ENCODE results near the gene MCM9.
A peak's percentile ranks its signal among the peaks of the same experiment; 100 is the strongest.
"Not testable (repeated sequence)": the region's sequence is repeated elsewhere in the genome, so short reads cannot be mapped to it uniquely, and the experiment has no call there.

MCM9 gene

GRCh38 chr6:118893807-118894424 is 41.0 kb downstream of the MCM9 start, which contains the start of gene ASF1A:
TSS of gene ASF1A (plus strand) at chr6:118894152. CDS start at chr6:118894414, 262 bp downstream.
- peak; percentile 99 for DNase-seq (ENCODE audit: low read depth, low spot score)

DNA sequence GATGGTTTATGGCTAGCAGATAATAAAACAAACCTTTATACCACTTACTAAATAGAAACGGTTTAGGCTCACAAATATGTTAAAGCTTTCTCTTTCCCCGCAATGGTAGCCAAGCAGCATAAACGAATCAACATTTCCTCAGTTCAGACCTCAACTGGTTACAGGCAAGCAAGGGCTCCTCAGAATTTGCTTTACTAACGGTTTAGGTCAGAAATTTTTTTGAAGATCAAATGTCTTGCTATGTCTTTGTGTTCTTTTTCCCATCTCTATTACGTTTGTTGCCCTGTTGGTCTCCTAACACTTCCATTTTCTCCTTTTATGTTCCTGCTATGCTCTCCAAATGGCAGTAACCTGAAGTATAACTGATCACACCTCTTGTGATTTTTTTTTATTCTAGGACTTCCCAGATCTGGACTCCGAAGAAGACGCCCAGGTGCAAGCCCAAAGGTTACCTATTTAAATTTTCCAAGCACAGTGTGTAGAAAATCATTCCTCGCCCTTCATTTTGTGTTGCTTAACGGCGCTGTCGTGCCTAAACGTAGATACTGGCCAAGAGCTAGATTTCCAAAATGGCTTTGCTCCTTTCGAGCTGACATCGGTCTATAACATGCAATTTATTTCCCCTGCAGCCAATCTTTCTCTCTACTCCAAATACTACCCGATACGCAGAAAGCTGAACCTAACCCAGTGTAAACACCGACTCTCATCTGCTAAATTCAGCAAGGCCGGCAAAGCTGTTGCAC is 41.7 kb downstream of the MCM9 start:
- peak; percentile 76 for DNase-seq (ENCODE audit: low read depth, low spot score)

DNA sequence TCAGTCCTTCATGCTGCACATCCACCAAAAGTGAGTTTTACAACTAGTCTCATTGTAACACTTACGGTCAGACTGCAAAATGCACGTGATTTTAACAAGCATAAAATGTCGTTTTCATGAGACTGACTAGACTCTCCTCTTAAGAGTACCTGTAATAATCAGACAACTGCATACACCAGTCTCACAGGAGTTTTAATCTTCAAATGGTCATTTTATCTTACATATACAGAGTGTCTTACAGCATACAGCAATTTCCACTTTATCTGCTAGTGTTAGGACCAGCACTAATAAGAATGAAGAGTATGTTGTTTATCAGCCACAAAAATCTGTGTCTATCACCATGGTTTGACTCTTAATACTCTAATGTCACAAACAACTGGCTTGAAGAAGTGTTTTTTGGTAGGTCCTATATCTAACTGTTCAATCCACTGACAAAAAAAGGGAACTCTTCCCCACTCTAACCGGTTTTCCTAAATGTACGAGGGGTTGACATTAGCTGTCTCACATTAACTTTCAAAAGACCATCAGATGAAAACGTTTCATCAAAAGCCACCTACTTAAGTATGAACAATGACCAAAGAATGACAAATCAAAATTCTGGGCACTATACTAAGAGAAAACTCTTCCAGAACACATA is 42.5 kb downstream of the MCM9 start:
- peak; percentile 34 for DNase-seq (ENCODE audit: low read depth, low spot score)

DNA sequence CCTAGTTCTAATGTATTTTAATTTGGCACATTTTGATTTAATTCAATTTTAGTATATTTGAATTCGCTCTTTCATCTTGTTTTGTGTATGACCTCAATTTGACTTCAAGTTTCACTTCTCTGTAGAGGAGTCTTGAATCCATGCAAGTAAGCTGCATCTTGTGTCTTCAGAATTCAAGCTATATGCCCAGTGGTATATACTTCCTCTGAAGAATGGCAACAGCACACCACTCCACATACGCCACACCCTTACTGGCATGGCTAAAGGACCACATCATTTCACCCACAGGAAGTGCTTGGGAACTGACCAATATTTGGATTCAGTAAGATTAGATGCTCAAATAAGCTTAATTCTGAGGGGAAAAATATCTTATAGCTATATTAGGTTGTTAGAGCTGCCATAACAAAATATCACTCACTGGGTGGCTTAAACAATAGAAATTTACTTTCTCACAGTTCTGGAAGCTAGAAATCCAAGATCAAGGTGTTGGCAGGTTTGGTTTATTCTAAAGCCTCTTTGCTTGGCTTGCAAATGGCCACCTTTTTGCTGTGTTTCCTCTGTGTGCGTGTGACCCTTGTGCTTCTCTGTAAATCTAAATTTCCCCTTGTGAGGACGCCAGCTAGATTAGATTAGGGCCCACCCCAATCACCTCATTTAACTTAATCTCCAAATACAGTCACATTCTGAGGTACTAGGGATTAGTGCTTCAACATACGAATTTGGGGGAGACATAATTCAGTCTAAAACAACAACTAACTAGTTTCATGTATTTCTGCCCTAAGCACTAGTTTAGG is 43.8 kb downstream of the MCM9 start:
- DNase-seq (ENCODE audit: low read depth, low spot score), result no peak

DNA sequence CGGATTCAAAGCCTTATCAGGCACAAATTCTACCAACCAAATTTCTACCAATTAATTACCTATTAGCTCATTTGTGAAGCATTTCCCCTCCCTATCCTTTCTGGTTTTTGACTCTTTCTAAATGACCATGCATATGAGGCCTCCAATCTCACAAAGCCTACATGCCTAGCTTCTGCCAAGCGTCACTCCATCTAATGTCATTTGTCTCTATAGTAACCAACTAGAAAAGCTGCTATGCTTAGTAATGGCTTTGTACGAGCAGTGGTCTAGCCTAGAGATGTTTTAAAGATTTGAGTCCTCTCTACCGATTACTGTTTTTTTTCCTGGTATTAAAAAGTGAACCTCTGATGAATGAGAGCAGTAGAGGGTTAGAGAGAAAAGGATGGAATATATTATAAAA is 45.8 kb downstream of the MCM9 start:
- DNase-seq (ENCODE audit: low read depth, low spot score), result no peak

GRCh38 chr6:118886641-118887040 is 48.3 kb downstream of the MCM9 start:
- DNase-seq (ENCODE audit: low read depth, low spot score), result no peak

GRCh38 chr6:118882314-118882905 is 52.5 kb downstream of the MCM9 start:
- DNase-seq (ENCODE audit: low read depth, low spot score), result no peak

DNA sequence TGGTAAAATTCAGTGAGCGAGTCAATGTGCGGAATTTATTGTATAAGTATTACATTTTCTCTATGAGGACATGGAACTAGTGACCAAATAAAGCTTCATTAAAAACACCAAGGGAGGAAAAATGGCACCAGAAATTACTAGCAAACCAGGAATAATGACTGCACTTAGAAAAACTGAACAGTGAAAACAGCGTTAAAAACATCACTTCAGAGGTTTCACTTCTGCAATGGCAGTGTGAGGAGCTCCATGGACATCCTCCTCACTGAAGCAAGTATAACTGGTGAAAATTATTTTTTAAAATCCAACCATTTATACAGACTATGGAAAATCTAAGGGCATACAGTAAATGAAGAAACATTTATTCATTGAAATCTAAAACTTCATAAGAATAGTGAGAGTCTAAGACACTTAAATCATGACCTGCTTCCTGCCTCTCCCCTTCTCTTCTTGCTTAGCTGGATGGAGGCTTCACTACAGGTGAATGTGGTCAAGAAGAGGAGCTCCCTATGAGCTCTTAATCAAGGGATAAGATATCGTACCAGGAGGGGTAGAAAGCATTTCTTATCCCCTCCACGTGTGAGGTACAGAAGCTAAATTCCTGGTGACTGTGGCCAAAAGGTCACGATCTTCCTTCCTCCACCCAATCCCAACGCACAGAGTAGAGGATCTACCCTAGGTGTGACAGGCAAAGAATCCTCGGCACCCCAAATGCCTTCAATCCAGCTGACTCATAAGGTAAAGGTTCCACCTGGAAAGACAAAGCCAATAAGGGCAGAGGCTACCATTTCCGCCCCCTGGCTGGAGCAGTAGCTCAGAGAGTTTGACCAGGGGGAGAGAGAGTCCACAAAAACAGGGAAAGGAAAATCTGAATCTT is 53.3 kb downstream of the MCM9 start:
- DNase-seq (ENCODE audit: low read depth, low spot score), result no peak

DNA sequence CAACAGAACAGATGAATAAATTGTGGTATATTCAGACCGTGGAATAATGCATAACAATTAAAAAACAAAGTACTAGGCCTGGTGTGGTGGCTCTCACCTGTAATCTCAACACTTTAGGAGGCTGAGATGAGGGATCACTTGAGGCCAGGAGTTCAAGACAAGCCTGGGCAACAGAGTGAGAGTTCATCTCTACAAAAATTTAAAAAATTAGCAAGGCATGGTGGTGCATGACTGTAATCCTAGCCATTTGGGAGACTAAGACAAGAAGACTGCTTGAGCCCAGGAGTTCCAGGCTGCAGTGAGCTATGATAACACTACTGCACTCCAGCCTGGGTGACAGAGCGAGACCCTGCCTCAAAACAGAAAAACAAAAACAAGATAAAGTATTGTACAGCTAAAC is 57.2 kb downstream of the MCM9 start:
- no peak for DNase-seq (ENCODE audit: low read depth, low spot score)

DNA sequence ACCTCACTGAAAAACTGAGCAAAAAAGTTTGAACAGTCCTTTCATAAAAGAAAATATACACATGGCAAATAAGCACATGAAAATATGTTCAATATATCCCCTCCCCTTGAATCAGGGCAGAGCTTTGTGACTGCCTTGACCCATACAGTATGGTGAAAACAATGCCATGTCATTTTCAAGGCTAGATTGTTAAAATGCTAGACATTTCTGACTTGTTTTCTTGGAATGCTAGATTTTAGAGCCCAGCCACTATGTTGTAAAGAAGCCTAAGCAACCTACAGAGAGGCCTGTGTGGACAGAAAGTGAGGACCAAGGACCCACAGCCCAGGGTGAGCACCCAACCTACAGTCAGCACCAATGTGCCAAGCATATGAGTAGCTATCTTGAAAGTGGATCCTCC is 58.1 kb downstream of the MCM9 start:
- peak; percentile 78 for DNase-seq (ENCODE audit: low read depth, low spot score)

DNA sequence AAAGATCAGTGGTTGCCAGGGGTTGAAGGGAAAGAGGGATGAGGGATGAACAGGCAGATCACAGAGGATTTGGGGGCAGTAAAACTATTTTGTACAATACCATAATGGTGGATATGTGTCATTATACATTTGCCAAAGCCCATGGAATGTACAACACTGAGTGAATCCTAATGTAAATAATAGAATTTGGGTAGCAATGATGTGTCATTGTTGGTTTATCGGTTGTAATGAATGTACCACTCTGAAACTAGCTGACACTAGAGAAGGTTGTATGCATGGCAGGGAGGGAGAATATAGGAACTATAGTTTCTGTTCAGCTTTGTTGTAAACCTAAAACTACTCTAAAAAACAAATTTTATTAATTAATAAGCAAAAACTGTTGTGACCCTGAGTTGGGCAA is 58.8 kb downstream of the MCM9 start:
- peak; percentile 14 for DNase-seq (ENCODE audit: low read depth, low spot score)

GRCh38 chr6:118875672-118876071 is 59.3 kb downstream of the MCM9 start:
- DNase-seq (ENCODE audit: low read depth, low spot score), result no peak

- no peak for DNase-seq (ENCODE audit: low read depth, low spot score)
These were observed 61.7 kb downstream of the MCM9 start for GRCh38 chr6:118873239-118873638.

GRCh38 chr6:118872726-118873125 is 62.2 kb downstream of the MCM9 start:
- no peak for DNase-seq (ENCODE audit: low read depth, low spot score)

DNA sequence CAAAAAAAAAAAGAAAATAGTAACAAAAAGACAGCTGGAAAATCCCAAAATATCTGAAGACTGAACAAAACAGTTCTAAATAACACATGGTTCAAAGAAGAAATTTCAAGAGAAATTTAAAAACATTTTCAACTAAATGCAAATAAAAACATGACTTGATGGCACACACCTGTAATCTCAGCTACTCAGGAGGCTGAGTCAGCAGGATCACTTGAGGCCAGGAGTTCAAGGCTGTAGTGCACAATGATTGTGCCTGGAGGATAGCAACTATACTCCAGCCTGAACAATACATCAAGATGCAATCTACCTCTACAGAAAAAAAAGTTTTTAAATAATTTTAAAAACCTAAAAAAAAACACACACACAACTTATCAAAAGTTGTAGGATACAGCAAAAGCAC is 62.6 kb downstream of the MCM9 start:
- no peak for DNase-seq (ENCODE audit: low read depth, low spot score)

GRCh38 chr6:118871331-118871730 is 63.6 kb downstream of the MCM9 start:
- no peak for DNase-seq (ENCODE audit: low read depth, low spot score)

DNA sequence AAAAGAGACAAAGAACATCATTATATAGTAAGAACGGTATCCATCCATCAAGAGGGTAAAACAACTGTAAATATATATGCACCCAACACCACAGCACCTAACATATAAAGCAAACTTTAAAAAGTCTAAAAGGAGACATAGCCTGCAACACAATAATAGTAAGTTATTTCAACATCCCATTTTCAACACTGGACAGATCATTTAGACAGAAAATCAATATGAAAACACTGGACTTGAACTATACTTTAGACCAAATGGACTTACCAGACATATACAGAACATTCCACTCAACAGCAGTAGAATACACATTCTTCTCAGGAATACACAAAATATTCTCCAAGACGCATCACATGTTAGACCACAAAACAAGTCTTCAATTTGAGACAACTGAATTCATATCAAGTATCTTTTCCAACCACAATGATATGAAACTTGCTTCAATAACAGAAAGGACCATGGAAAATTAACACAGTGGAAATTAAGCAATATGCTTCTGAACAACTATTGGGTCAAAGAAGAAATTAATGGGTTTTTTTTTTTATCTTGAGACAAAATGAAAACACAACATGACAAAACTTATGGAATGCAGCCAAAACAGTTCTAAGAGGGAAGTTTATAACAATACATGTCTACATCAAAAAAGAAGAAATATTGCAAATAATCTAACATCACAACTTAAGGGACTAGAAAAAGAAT is 64.9 kb downstream of the MCM9 start:
- DNase-seq (ENCODE audit: low read depth, low spot score), result peak; percentile 13

- DNase-seq (ENCODE audit: low read depth, low spot score), result peak; percentile 48
These were observed 65.6 kb downstream of the MCM9 start for GRCh38 chr6:118869350-118869749.

DNA sequence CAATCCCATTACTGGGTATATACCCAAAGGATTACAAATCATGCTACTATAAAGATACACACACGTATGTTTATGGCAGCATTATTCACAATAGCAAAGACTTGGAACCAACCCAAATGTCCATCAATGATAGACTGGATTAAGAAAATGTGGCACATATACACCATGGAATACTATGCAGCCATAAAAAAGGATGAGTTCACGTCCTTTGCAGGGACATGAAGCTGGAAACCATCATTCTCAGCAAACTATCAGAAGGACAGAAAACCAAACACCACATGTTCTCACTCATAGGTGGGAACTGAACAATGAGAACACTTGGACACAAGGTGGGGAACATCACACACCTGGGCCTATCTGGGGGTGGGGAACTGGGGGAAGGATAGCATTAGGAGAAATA is 66.1 kb downstream of the MCM9 start:
- not testable (repeated sequence) for DNase-seq (ENCODE audit: low read depth, low spot score)

DNA sequence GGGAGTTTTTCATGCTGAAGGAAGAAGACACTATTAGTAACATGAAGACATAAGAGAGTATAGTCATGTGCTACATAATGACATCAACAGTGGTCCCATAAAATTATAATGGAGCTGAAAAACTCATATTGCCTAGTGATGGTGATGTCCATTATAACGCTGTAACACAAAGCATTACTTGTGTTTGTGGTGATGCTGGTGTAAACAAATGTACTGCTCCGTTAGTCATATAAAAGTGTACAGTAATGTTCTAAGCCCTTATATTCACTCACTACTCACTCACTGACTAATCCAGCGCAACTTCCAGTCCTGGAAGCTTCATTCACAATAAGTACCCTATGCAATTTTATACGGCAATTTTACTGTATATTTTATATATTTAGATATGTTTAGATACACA is 67.8 kb downstream of the MCM9 start:
- DNase-seq (ENCODE audit: low read depth, low spot score), result no peak
